GM18507 (cell line): ENCODE data around the gene GTF3C5.
"Not testable (repeated sequence)": the region's sequence is repeated elsewhere in the genome, so short reads cannot be mapped to it uniquely, and the experiment has no call there.

Experiments
- DNase-seq: peaks from one replicate; pipeline ENCODE4 v3.0.0; 2011; ENCODE audit warnings: low read depth; ENCODE audit not compliant: insufficient read length; ENCODE audit errors: extremely low spot score
- FAIRE-seq: peaks from 2 replicates; lab custom pipeline; 2011; peaks lifted over from hg19 to GRCh38; lab: Jason Lieb, UNC

The GTF3C5 gene

DNA sequence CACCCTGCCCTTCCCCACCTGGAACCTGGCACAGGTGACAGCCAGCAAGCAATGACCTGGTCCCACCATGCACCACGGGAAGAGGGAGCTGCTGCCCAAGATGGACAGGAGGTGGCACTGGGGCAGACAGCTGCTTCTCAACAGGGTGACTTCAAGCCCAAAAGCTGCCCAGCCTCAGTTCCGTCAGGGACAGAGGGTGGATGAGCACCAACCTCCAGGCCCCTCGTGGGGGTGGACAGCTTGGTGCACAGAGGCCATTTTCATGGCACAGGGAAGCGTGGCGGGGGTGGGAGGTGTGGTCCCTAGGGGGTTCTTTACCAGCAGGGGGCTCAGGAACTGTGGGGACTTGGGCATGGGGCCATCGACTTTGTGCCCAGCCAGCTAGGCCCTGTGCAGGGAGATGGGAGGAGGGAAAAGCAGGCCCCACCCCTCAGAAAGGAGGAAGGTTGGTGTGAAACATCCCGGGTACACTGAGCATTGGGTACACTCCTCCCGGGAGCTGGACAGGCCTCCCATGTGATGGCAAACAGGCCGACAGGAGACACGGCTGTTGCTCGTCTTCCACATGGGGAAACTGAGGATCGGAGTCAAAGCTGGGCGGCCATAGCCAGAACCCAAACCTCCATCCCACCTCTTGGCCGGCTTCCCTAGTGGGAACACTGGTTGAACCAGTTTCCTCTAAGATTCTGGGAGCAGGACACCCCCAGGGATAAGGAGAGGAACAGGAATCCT, 32.9 kb downstream of the GTF3C5 start:
- no peak for DNase-seq
- no peak for FAIRE-seq

DNA sequence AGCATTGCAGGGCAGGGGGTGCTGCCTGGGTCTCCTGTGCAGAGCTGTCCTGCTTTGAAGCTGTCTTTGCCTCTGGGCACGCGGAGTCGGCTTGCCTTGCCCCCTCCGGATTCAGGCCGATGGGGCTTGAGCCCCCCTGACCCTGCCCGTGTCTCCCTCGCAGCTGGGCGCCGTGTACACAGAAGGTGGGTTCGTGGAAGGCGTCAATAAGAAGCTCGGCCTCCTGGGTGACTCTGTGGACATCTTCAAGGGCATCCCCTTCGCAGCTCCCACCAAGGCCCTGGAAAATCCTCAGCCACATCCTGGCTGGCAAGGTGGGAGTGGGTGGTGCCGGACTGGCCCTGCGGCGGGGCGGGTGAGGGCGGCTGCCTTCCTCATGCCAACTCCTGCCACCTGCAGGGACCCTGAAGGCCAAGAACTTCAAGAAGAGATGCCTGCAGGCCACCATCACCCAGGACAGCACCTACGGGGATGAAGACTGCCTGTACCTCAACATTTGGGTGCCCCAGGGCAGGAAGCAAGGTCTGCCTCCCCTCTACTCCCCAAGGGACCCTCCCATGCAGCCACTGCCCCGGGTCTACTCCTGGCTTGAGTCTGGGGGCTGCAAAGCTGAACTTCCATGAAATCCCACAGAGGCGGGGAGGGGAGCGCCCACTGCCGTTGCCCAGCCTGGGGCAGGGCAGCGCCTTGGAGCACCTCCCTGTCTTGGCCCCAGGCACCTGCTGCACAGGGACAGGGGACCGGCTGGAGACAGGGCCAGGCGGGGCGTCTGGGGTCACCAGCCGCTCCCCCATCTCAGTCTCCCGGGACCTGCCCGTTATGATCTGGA, 33.7 kb downstream of the GTF3C5 start:
- DNase-seq (no peak), FAIRE-seq (no peak)

- FAIRE-seq = no peak
- DNase-seq = no peak
Measured at GRCh38 chr9:133065070-133065388, 34.2 kb downstream of the GTF3C5 start.

DNA sequence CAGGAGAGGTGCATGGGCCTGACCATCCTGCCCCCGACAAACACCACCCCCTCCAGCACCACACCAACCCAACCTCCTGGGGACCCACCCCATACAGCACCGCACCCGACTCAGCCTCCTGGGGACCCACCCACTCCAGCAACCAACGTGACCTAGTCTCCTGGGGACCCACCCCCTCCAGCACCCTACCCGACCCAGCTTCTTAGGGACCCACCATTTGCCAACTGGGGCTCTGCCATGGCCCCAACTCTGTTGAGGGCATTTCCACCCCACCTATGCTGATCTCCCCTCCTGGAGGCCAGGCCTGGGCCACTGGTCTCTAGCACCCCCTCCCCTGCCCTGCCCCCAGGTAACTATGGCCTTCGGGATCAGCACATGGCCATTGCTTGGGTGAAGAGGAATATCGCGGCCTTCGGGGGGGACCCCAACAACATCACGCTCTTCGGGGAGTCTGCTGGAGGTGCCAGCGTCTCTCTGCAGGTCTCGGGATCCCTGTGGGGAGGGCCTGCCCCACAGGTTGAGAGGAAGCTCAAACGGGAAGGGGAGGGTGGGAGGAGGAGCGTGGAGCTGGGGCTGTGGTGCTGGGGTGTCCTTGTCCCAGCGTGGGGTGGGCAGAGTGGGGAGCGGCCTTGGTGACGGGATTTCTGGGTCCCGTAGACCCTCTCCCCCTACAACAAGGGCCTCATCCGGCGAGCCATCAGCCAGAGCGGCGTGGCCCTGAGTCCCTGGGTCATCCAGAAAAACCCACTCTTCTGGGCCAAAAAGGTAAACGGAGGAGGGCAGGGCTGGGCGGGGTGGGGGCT, 35.6 kb downstream of the GTF3C5 start:
- no peak for DNase-seq
- no peak for FAIRE-seq

GRCh38 chr9:133067006-133067405, 36.2 kb downstream of the GTF3C5 start:
- DNase-seq = no peak
- FAIRE-seq = no peak

GRCh38 chr9:133067813-133068212, 37.0 kb downstream of the GTF3C5 start:
- no peak for FAIRE-seq
- DNase-seq = no peak

DNA sequence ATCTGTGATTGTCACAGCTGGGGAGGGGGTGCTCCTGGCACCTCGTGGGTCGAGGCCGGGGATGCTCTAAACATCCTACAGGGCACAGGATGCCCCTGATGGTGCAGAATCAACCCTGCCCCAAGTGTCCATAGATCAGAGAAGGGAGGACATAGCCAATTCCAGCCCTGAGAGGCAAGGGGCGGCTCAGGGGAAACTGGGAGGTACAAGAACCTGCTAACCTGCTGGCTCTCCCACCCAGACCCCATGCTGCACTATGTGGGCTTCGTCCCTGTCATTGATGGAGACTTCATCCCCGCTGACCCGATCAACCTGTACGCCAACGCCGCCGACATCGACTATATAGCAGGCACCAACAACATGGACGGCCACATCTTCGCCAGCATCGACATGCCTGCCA, 37.6 kb downstream of the GTF3C5 start:
- not testable (repeated sequence) for FAIRE-seq, DNase-seq

GRCh38 chr9:133070500-133070961, 39.7 kb downstream of the GTF3C5 start:
- FAIRE-seq, DNase-seq: not testable (repeated sequence)

DNA sequence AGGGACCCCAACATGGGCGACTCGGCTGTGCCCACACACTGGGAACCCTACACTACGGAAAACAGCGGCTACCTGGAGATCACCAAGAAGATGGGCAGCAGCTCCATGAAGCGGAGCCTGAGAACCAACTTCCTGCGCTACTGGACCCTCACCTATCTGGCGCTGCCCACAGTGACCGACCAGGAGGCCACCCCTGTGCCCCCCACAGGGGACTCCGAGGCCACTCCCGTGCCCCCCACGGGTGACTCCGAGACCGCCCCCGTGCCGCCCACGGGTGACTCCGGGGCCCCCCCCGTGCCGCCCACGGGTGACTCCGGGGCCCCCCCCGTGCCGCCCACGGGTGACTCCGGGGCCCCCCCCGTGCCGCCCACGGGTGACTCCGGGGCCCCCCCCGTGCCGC, 40.2 kb downstream of the GTF3C5 start:
- not testable (repeated sequence) for DNase-seq, FAIRE-seq

DNA sequence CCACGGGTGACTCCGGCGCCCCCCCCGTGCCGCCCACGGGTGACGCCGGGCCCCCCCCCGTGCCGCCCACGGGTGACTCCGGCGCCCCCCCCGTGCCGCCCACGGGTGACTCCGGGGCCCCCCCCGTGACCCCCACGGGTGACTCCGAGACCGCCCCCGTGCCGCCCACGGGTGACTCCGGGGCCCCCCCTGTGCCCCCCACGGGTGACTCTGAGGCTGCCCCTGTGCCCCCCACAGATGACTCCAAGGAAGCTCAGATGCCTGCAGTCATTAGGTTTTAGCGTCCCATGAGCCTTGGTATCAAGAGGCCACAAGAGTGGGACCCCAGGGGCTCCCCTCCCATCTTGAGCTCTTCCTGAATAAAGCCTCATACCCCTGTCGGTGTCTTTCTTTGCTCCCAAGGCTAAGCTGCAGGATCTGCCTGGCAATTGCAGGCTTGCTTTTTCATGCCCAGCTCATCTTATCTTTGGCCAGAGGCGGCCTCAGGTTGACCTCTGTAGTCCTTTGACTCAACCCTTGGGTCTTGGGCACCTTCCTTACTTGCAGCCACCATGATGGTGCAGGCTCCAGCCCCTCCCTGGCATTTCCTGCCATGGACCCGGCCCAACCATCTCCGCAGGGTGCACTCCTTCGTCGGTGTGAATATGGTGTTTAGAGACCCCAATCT, 40.8 kb downstream of the GTF3C5 start:
- FAIRE-seq (no peak), DNase-seq (no peak)

- DNase-seq, FAIRE-seq: not testable (repeated sequence)
Measured at GRCh38 chr9:133072210-133072609, 41.4 kb downstream of the GTF3C5 start.

DNA sequence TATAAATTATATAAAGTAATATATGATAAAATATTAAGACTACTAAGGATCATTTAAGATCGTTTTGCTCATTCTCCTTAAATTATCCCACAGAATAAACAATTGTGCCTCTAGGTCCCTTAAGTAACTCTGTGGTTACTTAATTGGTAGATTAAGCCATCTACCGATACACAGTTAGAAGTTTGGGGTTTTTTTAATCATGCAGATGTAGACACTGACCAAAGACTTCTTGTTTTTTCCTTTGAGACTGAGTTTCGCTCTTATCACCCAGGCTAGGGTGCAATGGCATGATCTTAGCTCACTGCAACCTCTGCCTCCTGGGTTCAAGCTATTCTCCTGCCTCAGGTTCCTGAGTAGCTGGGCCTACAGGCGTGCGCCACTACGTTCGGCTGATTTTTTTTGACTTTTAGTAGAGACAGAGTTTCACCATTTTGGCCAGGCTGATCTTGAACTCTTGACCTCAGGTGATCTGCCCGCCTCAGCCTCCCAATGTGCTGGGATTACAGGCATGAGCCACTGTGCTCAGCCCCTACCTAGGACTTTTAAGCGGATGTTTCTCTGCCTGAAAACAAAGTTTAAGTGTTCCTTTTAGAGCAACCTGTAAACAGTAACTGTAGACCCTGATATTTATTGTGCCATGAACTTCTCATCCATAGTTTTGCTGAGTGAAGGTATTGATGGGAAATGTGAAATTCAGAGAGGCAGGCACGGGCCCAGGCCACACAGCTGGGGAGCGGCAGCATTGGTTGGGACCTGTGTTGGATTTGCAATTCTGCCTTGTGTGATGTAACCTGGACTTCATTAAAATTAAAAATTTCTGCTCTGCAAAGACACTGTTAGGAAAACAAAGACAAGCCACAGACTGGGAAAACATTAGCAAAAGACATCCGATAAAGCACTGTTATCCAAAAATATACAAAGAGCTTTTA, 42.6 kb downstream of the GTF3C5 start:
- DNase-seq = no peak
- no peak for FAIRE-seq

GRCh38 chr9:133074111-133074651, 43.4 kb downstream of the GTF3C5 start:
- DNase-seq (no peak), FAIRE-seq (no peak)

GRCh38 chr9:133075925-133076630, 45.3 kb downstream of the GTF3C5 start:
- FAIRE-seq (no peak), DNase-seq (no peak)

GRCh38 chr9:133076691-133077090, 45.9 kb downstream of the GTF3C5 start:
- no peak for FAIRE-seq
- DNase-seq = no peak

DNA sequence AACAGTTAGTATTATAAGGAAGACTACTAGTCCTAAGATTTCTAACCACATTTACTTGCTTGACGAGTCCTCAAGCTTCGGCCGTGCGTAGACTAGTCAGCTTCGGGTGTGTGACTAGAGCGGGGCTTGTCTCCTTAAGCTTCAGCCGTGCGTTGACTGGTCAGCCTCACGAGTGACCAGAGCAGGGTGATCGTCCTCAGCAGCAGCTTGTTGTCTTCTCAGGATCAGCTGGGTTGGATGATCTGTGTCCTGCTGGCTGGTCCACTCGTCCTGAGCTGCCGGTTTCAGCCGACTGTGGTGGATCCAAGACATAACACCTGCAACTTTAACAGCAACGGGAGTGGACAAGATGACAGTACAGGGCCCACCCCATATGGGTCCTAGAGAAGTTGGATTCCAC, 47.7 kb downstream of the GTF3C5 start:
- FAIRE-seq (no peak), DNase-seq (no peak)

GRCh38 chr9:133080161-133080560, 49.4 kb downstream of the GTF3C5 start:
- FAIRE-seq (no peak), DNase-seq (no peak)
